8988T (cell line): ENCODE data around the gene TCF12.

Experiments
- DNase-seq: peaks from one replicate; pipeline ENCODE4 v3.0.0; 2011

Gene TCF12

GRCh38 chr15:57272771-57273357 lies 354.4 kb downstream of the TCF12 start:
- DNase-seq, result no peak

GRCh38 chr15:57273402-57273801 lies 355.0 kb downstream of the TCF12 start:
- no peak for DNase-seq

DNA sequence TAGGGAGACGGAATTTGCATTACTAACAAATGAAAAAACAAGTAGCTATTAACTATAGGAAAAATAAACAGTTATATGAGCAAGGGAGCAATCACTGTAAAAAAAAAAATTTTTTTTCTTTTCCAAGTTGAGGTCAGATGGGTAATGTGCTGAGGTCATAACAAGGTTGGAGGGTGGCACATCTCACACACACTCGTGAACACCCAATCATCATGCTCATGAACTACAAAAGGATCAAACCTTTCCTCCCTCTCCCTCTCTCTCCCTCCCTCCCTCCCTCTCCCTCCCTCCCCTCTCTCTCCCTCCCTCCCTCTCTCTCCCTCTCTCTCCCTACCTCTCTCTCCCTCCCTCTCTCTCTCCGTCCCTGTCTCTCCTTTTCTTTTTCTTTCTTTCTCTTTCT lies 360.0 kb downstream of the TCF12 start:
- no peak for DNase-seq

DNA sequence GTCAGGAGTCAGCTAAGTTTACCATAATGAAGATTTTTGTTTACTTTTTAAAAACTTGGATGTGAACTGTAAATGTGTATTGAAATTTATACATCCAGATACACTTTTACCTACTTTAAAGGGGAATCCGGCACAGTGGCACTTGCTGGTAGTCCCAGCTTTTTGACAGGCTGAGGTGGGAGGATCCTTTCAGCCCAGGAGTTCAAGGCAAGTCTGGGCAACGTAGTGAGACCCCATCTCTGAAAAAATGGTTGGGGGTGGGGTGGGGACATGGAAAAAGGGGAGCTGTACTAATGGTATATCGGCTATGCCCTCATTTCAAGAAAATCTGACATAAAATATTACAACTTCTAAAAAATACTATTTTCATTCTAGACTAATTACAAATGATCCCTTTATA lies 362.0 kb downstream of the TCF12 start:
- DNase-seq, result no peak

DNA sequence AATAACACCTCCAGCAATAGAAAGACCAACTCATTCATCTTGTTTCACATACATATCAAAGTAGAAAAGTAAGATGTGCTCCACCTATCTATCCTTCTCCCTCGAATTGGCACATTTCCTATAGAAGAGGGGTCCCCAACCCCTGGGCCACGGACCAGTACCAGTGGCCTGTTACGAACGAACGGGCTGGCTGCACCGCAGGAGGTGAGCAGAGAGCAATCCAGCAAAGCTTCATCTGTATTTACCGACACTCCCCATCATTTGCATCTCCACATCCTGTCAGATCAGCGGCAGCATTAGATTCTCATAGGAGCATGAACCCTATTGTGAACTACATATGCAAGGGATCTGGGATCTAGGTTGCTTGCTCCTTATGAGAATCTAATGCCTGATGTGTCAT lies 362.9 kb downstream of the TCF12 start:
- no peak for DNase-seq

DNA sequence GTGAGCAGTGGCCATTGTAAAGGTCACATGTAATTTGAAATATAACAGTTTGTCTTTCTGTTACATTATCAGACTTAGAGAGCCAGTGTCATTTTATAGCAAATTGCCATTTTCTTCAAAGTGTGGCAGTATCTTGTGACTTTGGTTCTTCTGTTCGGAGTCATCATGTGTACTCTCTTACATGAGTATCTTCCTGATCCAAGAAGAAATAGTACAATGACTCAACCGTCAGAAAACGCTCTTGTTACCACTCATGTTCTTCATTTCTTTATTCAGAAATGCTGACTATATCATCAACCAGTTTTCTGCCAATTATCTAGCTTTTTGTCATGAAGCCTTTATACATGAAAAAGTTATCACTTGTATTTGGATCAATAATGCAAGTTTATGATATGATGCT lies 364.2 kb downstream of the TCF12 start:
- no peak for DNase-seq

- DNase-seq, result no peak
These were observed 365.5 kb downstream of the TCF12 start for GRCh38 chr15:57283774-57284503.

DNA sequence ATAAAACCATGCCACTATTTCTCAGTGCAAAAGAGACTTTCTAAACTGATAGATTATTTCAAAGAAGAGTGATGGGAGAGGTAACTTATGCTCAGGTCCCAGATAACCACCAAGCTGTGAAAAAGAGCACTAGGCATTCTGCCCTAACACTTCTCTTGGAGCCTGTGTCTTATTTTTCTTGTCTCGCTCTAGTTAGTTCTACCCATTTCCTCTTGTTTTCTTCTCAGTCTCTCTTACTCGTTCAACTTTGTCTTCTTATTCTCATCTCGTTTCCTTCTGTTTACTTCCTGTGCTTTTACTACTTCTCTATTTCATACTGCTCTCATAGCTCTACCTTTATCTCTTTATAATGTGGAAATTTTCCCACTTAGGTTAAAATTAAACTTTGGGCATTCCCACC lies 366.1 kb downstream of the TCF12 start:
- DNase-seq, result no peak

DNA sequence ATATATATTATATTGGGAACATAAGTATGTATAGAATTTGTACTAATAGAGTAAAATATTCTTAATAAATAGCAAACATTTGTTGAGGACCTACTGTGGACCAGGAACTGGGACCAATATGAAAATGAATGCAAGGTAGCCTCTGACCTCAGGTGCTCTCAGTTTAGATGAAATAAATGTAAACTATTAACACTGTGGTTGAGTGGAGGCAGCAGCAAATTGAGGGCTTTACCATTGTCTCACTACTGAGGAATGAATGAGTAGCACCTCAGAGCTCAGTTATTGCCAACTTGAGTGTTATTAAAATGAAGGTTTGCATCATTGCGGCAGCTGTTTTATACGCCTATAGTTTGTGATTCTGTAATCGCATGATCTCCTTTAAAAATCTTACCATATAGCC lies 366.9 kb downstream of the TCF12 start:
- no peak for DNase-seq

DNA sequence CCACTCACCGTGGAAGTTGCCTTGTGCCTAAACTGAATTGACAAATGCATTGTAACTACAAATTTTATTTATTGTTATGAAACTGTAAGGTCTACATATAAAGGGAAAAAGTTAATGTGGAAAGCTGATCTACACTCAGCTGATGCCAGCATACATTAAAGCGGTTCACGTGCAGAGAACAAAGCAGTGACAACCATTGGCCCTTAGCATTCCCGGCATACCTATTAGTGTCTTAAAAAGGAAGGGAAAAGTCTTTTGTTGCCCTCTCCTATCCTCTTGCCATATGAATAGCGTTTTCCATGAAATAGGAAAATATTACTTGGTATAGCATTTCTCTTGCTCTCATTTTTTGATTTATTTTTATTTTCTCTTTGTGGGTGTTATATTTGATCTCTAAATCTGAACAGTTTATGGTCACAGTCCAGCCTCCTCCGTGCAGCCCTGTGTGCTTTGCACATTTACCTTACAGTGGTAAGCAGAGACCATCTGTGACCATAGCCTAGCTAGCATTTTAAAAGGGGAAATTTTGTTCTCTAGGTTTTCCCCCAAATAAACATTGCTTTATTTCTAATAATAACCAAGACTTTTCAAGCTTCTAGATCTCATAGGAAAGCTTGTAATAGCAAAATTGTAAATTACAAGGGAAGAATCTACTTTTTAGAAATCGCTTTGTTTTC lies 368.1 kb downstream of the TCF12 start:
- no peak for DNase-seq

GRCh38 chr15:57287123-57287521 lies 368.7 kb downstream of the TCF12 start:
- no peak for DNase-seq

DNA sequence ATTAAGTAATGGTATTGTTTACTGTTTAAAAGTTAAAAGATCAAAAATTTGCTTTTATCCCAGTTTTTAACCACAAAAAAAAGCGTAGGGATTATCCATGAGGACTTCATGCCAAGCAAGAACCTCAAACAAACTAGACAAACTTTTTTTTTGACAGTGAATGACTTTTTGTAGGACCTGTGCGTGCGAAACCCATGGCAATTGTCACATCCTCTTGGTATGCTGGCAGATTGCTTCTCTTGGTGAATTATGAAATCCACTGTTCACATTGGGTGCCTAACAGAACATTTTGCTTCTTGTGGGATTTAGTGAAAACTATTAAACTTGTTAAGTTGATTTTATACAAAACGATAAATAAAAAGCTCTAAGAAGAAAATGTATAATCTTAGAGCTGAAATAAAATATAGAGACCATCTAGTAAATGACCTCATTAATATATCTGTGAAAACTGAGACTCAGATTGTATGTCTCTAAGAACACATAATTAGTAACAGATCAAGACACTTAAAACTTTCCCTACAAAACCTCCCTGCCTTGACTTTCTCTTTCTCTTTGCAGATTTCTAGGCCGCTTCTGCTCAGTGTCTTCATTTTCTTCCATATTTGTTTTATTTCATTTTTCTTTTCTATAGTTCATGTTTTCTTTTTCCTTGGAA lies 370.6 kb downstream of the TCF12 start:
- no peak for DNase-seq

DNA sequence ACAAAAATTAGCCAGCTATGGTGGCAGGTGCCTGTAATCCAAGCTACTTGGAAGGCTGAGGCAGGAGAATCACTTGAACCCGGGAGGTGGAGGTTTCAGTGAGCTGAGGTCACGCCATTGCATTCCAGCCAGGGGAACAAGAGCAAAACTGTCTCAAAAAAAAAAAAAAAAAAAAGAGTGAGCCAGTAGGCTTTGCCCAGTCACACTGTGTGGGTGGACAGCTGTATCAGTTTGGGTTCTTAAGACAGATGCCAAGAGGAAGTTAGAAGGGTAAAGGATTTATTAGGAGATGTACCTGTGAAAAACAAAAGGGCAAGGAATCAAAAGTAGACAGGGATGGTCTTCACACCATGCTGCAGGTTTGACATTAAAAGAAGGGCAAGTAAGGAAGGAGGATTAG lies 371.7 kb downstream of the TCF12 start:
- DNase-seq, result no peak

GRCh38 chr15:57290826-57291225 lies 372.4 kb downstream of the TCF12 start:
- no peak for DNase-seq

DNA sequence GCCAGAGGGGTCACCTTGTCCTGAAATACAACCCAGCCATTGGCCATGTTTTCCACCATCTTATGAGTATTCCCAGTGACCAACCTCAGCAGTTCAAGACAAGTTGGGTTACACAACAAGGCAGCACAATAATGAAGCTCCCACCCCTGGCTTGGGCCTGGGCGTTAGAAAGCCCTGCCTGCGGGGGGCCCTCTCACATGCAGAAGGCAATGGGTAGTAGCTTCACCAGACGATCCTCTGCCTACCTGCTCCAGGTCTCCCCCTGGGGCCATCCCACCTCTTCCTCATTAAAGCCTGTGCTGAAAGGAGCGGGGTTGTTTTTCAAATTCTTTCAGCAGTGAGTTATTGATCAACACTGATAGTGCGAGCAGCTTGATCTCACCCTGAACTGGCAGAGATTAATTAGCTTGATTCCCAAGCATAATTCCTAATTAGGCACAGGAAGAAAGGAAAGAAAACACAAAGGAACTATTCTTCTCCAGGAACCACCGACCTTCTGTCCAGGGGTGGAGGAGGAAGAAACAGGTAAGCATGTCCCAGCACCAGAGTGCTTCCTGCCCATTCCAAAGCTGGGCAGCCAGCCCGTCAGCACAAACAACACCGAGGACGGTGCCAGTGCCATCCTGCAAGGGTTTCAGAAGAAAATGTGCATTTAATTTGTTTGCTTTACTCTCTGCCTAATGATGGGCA lies 378.2 kb downstream of the TCF12 start:
- no peak for DNase-seq

GRCh38 chr15:57297163-57297593 lies 378.7 kb downstream of the TCF12 start:
- no peak for DNase-seq

GRCh38 chr15:57297630-57298029 lies 379.2 kb downstream of the TCF12 start:
- no peak for DNase-seq

- no peak for DNase-seq
These were observed 379.8 kb downstream of the TCF12 start for GRCh38 chr15:57298204-57298603.

DNA sequence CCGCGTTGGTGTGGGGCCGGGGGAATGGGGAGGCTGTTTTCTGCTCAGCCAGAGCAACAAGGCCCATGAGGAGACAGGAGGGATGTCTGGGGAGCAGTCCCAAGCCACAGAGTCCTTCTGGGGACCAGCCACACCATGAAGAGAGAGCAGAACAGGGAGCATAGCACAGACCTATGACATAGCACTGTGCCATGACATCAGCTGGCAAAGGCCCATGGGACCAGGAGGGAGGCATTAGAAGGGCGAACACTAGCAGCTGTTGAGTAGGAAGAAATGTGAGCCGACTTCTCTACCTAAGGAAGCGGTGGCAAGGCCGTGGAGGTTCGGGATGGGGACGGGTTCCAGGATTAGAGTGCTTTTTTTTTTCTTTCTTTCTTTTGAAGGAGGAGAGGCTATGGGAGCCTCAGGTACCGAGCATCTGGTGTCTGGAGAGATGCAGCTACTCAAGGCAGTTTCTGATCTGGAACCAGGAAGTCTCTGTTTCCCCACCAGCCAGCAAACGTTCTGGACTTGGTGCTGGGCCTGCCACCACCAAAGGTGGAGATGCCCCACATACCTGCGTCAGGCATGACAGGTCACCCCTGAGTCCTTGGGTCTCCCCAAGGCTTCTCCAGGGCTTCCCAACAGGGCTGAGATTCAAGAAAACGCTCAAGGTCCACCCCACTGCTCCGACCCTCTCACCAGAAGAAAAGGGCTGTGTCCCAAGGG lies 380.6 kb downstream of the TCF12 start:
- no peak for DNase-seq

- no peak for DNase-seq
These were observed 382.9 kb downstream of the TCF12 start for GRCh38 chr15:57301307-57301706.

- DNase-seq, result no peak
These were observed 384.3 kb downstream of the TCF12 start for GRCh38 chr15:57302640-57303257.

DNA sequence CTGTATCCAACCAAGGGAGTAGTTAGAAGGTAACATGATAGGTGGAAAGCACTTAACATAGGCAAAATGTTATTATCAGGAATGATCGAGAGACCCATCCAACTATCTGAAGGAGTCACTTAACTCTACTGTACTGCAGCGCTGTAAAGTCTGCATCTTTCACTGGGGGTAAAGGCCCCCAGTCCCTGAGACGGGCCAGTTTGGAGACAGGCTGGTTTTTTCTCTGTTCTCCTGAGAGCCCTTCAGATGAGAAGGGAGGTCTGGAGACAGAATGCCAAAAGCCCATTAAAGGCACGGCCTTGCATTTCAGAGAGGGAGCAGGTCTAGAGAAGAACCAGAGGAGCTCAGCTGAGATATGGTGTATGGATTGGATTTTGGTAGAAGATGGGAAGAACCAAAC lies 386.6 kb downstream of the TCF12 start:
- DNase-seq, result no peak
